ENCODE results near the gene LRP2BP.

GRCh38 chr4:185351691-185352090 is 44.0 kb downstream of the LRP2BP start:
- TF ChIP-seq CTCF (conservative IDR thresholded peaks at IDR 0.05) (no peak), EZH2 (IDR thresholded peaks at IDR 0.05; ENCODE audit: low read depth) (no peak)

Data from PC-9 (cell line).